ENCODE results near the gene DOLK. TPM values are rescaled to one million over a fixed set of nuclear protein-coding genes. Genes with fewer than 3 reads are reported as not detected.
"Not testable (repeated sequence)": the region's sequence is repeated elsewhere in the genome, so short reads cannot be mapped to it uniquely, and the experiment has no call there.

The DOLK gene
- total RNA-seq, 2 donors from 2014 or later = 8.0 to 12.2 TPM

DNA sequence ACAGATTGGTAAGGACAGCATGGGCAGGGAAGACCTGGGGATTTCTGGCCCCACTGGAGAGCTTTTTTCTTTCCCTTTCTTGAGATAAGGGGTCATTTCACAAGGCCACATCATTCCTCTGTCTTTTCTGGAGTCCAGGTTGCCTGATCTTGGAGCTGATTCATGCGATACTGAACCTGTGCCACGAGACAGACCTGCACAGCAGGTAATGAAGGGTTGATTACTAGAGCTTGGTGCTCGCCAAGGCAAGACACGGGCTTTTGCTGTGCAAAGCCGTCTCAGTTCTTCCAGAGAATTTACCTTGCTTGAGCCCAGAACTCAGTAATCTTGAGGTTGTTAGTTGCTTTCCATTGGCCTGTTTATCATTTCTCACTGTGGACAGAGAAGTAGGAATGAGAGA lies 39.3 kb upstream of the DOLK start:
- H3K36me3 ChIP-seq (replicated peaks in 1 of 2; ENCODE audit: insufficient read depth in 1 of 2, low read depth in 2 of 2) = peaks cover 9 to 42% of the 10 kb centered on the region in 2 donors
- TF ChIP-seq CTCF (IDR thresholded peaks at IDR 0.05) (no peak), POLR2A (IDR thresholded peaks at IDR 0.05) (no peak)
- WGBS, 2 donors = 78 to 97% methylated on average over 5 of the region's 5 CpGs
- H3K4me1 ChIP-seq = no peaks in the 10 kb centered on the region
- no peak overlapping the region for H3K27ac ChIP-seq
- H3K9me3 ChIP-seq = no peaks in the 10 kb centered on the region
- ATAC-seq = no peak
- no peaks in the 10 kb centered on the region for H3K27me3 ChIP-seq
- no peak for DNase-seq
- H3K4me3 ChIP-seq = no peak overlapping the region
- intact Hi-C loops (cut with DNase I) = no loop called here

DNA sequence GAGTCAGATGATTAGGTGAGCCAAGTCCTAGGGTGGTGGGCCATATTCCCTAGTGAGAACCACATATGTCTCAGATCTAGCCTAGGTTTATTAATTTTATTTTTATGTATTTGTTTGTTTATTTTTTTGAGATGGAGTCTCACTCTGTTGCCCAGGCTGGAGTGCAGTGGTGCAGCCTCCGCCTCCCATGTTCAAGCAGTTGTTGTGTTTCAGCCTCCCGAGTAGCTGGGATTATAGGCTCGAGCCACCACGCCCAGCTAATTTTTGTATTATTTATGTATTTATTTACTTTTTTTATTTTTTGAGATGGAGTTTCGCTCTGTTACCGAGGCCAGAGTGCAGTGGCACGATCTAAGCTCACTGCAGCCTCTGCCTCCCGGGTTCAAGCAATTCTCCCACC lies 36.1 kb upstream of the DOLK start:
- DNase-seq = no peak
- no peaks in the 10 kb centered on the region for H3K27me3 ChIP-seq
- no peaks in the 10 kb centered on the region for H3K9me3 ChIP-seq
- ATAC-seq = no peak
- WGBS, 2 donors = 96 to 98% methylated on average over 8 of the region's 8 CpGs
- TF ChIP-seq POLR2A (IDR thresholded peaks at IDR 0.05) = no peak
- TF ChIP-seq CTCF (IDR thresholded peaks at IDR 0.05) = no peak
- no peak overlapping the region for H3K27ac ChIP-seq
- no peaks in the 10 kb centered on the region for H3K4me1 ChIP-seq
- no peak overlapping the region for H3K4me3 ChIP-seq
- intact Hi-C loops (cut with DNase I) = no loop called here
- peaks cover 14 to 62% of the 10 kb centered on the region in 2 donors for H3K36me3 ChIP-seq (replicated peaks in 1 of 2; ENCODE audit: insufficient read depth in 1 of 2, low read depth in 2 of 2)

GRCh38 chr9:128979111-128979510 lies 31.7 kb upstream of the DOLK start:
- H3K9me3 ChIP-seq = no peaks in the 10 kb centered on the region
- 84 to 89% methylated on average over 3 of the region's 3 CpGs for WGBS, 2 donors
- H3K27me3 ChIP-seq = no peaks in the 10 kb centered on the region
- H3K36me3 ChIP-seq (replicated peaks in 1 of 2; ENCODE audit: insufficient read depth in 1 of 2, low read depth in 2 of 2) = peaks cover 9 to 42% of the 10 kb centered on the region in 2 donors
- intact Hi-C loops (cut with DNase I) = no loop called here
- no peak overlapping the region for H3K4me3 ChIP-seq
- TF ChIP-seq POLR2A (IDR thresholded peaks at IDR 0.05) (no peak), CTCF (IDR thresholded peaks at IDR 0.05) (no peak)
- no peaks in the 10 kb centered on the region for H3K4me1 ChIP-seq
- H3K27ac ChIP-seq = no peak overlapping the region
- ATAC-seq (no peak), DNase-seq (no peak)

GRCh38 chr9:128972956-128973355 lies 25.6 kb upstream of the DOLK start:
- no peaks in the 10 kb centered on the region for H3K4me1 ChIP-seq
- peaks cover 15 to 17% of the 10 kb centered on the region in 2 donors for H3K36me3 ChIP-seq (replicated peaks in 1 of 2; ENCODE audit: insufficient read depth in 1 of 2, low read depth in 2 of 2)
- DNase-seq (no peak), ATAC-seq (no peak)
- TF ChIP-seq POLR2A (IDR thresholded peaks at IDR 0.05) (no peak), CTCF (IDR thresholded peaks at IDR 0.05) (no peak)
- no peak overlapping the region for H3K4me3 ChIP-seq
- no peaks in the 10 kb centered on the region for H3K27me3 ChIP-seq
- WGBS, 2 donors = 76 to 81% methylated on average over 4 of the region's 4 CpGs
- H3K9me3 ChIP-seq = no peaks in the 10 kb centered on the region
- intact Hi-C loops (cut with DNase I) = no loop called here
- H3K27ac ChIP-seq = no peak overlapping the region

DNA sequence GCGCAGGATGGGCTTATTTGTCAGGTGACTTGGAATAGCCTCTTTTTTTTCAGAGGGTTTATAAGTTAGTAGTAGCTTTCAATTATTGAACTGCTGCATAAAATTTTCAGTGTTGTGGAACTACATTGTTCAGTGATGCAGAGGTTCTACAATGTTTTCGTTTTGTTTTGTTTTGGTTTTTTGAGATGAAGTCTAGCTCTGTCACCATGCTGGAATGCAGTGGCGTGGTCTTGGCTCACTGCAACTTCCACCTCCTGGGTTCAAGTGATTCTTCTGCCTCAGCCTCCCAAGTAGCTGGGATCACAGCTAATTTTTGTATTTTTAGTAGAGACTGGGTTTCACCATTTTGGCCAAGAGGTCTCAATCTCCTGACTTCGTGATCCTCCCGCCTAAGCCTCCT lies 22.1 kb upstream of the DOLK start:
- ATAC-seq (no peak), DNase-seq (no peak)
- intact Hi-C loops (cut with DNase I) = no loop called here
- 90 to 91% methylated on average over 5 of the region's 5 CpGs for WGBS, 2 donors
- TF ChIP-seq POLR2A (IDR thresholded peaks at IDR 0.05) = no peak
- TF ChIP-seq CTCF (IDR thresholded peaks at IDR 0.05) = no peak
- no peaks in the 10 kb centered on the region for H3K27me3 ChIP-seq
- H3K9me3 ChIP-seq = no peaks in the 10 kb centered on the region
- H3K4me3 ChIP-seq = no peak overlapping the region
- peaks cover 11 to 15% of the 10 kb centered on the region in 2 donors for H3K36me3 ChIP-seq (replicated peaks in 1 of 2; ENCODE audit: insufficient read depth in 1 of 2, low read depth in 2 of 2)
- H3K4me1 ChIP-seq = no peaks in the 10 kb centered on the region
- H3K27ac ChIP-seq = no peak overlapping the region

GRCh38 chr9:128961403-128961802 lies 14.0 kb upstream of the DOLK start:
- H3K9me3 ChIP-seq; DNase-seq; ATAC-seq; H3K4me1 ChIP-seq; H3K27ac ChIP-seq; intact Hi-C loops (cut with DNase I); H3K4me3 ChIP-seq; H3K27me3 ChIP-seq: not testable (repeated sequence)
- 94 to 97% methylated on average over 9 of the region's 9 CpGs for WGBS, 2 donors
- peaks cover 5 to 18% of the 10 kb centered on the region in 2 donors for H3K36me3 ChIP-seq (replicated peaks in 1 of 2; ENCODE audit: insufficient read depth in 1 of 2, low read depth in 2 of 2)

Measured in body of pancreas (tissue), 4 donors.